SU-DHL-6 (cell line): ENCODE measurements around the gene QTRT2.

ENCODE experiments used
- EZH2phosphoT487 ChIP-seq: fragments of 200-600 bp; sonication (generic), shearing (Covaris generic); conservative IDR thresholded peaks from 2 replicates; pipeline ENCODE4 v1.6.1; 2018; ENCODE audit warnings: mild to moderate bottlenecking, antibody characterized with exemption, low read length, moderate library complexity, mixed read lengths
- TF ChIP-seq, protein P1 (sequence below): fragments of 200-600 bp; sonication (generic); IDR thresholded peaks from one replicate; pipeline ENCODE4 v1.5.1; 2017; ENCODE audit warnings: antibody characterized with exemption, mild to moderate bottlenecking, low read length, moderate library complexity; ENCODE audit not compliant: insufficient read depth, poor library complexity, severe bottlenecking

DNA sequence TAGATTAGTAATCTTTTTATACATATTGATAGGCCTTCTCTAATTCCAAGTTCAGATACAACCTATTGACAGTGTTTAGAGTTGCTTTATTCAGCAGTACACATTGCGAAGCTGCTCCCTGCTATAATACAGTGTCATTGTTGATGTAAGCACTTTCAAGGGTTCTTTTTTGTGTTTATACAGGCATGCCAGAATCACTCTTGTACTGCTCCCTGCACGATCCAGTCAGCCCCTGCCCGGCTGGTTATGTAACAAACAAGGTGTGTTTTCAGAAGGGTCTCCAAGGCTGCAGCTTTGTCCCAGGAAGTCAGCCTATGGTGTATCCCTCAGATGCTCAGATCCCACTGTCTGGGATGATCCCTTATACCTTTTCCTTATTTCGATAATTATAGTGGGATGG lies 11.3 kb downstream of the QTRT2 start:
- TF ChIP-seq, protein P1, sequence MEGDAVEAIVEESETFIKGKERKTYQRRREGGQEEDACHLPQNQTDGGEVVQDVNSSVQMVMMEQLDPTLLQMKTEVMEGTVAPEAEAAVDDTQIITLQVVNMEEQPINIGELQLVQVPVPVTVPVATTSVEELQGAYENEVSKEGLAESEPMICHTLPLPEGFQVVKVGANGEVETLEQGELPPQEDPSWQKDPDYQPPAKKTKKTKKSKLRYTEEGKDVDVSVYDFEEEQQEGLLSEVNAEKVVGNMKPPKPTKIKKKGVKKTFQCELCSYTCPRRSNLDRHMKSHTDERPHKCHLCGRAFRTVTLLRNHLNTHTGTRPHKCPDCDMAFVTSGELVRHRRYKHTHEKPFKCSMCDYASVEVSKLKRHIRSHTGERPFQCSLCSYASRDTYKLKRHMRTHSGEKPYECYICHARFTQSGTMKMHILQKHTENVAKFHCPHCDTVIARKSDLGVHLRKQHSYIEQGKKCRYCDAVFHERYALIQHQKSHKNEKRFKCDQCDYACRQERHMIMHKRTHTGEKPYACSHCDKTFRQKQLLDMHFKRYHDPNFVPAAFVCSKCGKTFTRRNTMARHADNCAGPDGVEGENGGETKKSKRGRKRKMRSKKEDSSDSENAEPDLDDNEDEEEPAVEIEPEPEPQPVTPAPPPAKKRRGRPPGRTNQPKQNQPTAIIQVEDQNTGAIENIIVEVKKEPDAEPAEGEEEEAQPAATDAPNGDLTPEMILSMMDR = no peak
- no peak for TF ChIP-seq EZH2phosphoT487
